ENCODE measurements around the gene LGR5.

- TF ChIP-seq CTCF (IDR thresholded peaks at IDR 0.05) (no peak), POLR2A (IDR thresholded peaks at IDR 0.05) (no peak)
These were observed 18.7 kb upstream of the LGR5 start for GRCh38 chr12:71420775-71421406.

All from Peyer's patch (tissue), 4 donors.